Suppressor macrophage treated with lipopolysaccharide for 4 hours (primary cell): ENCODE measurements around the gene ST7.
"Not testable (repeated sequence)": the region's sequence is repeated elsewhere in the genome, so short reads cannot be mapped to it uniquely, and the experiment has no call there.

Source experiments
- DNase-seq: peaks from one replicate; pipeline ENCODE4 v3.0.0-alpha.2; 2020

Gene ST7

GRCh38 chr7:117101026-117101425 lies 147.7 kb downstream of the ST7 start:
- DNase-seq = no peak

GRCh38 chr7:117110480-117111315 lies 157.4 kb downstream of the ST7 start:
- peak; percentile 61 for DNase-seq

- DNase-seq = no peak
Observed at GRCh38 chr7:117111535-117111934, 158.2 kb downstream of the ST7 start.

- no peak for DNase-seq
Observed at GRCh38 chr7:117112640-117113039, 159.3 kb downstream of the ST7 start.

- DNase-seq = no peak
Observed at GRCh38 chr7:117113871-117114270, 160.6 kb downstream of the ST7 start.

- DNase-seq = no peak
Observed at GRCh38 chr7:117114272-117114671, 161.0 kb downstream of the ST7 start.

GRCh38 chr7:117116211-117116610 lies 162.9 kb downstream of the ST7 start:
- DNase-seq = no peak

GRCh38 chr7:117117172-117117571 lies 163.9 kb downstream of the ST7 start:
- no peak for DNase-seq

- no peak for DNase-seq
Observed at GRCh38 chr7:117118579-117119180, 165.4 kb downstream of the ST7 start.

- peak; percentile 93 for DNase-seq
Observed at GRCh38 chr7:117119192-117119924, 166.1 kb downstream of the ST7 start.

GRCh38 chr7:117120321-117120720 lies 167.0 kb downstream of the ST7 start:
- not testable (repeated sequence) for DNase-seq

GRCh38 chr7:117122036-117122435 lies 168.7 kb downstream of the ST7 start:
- not testable (repeated sequence) for DNase-seq

- DNase-seq = no peak
Observed at GRCh38 chr7:117122536-117122935, 169.2 kb downstream of the ST7 start.

- no peak for DNase-seq
Observed at GRCh38 chr7:117123311-117123926, 170.1 kb downstream of the ST7 start.

GRCh38 chr7:117124591-117125220 lies 171.4 kb downstream of the ST7 start:
- peak; percentile 97 for DNase-seq

- no peak for DNase-seq
Observed at GRCh38 chr7:117126676-117127075, 173.4 kb downstream of the ST7 start.

GRCh38 chr7:117127585-117128168 lies 174.4 kb downstream of the ST7 start:
- DNase-seq = peak; percentile 78

- DNase-seq = no peak
Observed at GRCh38 chr7:117129521-117129955, 176.2 kb downstream of the ST7 start.

- no peak for DNase-seq
Observed at GRCh38 chr7:117130262-117130661, 177.0 kb downstream of the ST7 start.

GRCh38 chr7:117132321-117133120 lies 179.2 kb downstream of the ST7 start:
- peak; percentile 26 for DNase-seq

GRCh38 chr7:117133125-117133524 lies 179.8 kb downstream of the ST7 start:
- no peak for DNase-seq
